Measurements from ENCODE around the gene TTI1.

GRCh38 chr20:38073307-38074071 is 40.2 kb upstream of the TTI1 start:
- TF ChIP-seq POLR2A (IDR thresholded peaks at IDR 0.05; ENCODE audit: low read depth, low read length) (no peak), TAF1 (IDR thresholded peaks at IDR 0.05; ENCODE audit: borderline replicate concordance, low read depth, low read length) (no peak)

Measured in GM12892 (cell line).